PC-3 (cell line): ENCODE measurements around the gene ADCY9.

Experiments used
- EZH2 ChIP-seq: fragments of 300-600 bp; sonication (generic); IDR thresholded peaks from one replicate; pipeline ENCODE4 v1.6.1; 2017; ENCODE audit warnings: antibody characterized with exemption, mild to moderate bottlenecking, low read length; ENCODE audit not compliant: unreplicated experiment
- EZH2phosphoT487 ChIP-seq: fragments of 300-600 bp; sonication (generic); IDR thresholded peaks from 2 replicates; pipeline ENCODE4 v1.6.1; 2018; ENCODE audit warnings: mild to moderate bottlenecking, antibody characterized with exemption, low read length, borderline replicate concordance
- TF ChIP-seq, protein P1 (sequence below): fragments of 300-600 bp; sonication (generic); conservative IDR thresholded peaks from 2 replicates; pipeline ENCODE4 v1.5.1; 2017; ENCODE audit warnings: antibody characterized with exemption, low read depth, mild to moderate bottlenecking, low read length

DNA sequence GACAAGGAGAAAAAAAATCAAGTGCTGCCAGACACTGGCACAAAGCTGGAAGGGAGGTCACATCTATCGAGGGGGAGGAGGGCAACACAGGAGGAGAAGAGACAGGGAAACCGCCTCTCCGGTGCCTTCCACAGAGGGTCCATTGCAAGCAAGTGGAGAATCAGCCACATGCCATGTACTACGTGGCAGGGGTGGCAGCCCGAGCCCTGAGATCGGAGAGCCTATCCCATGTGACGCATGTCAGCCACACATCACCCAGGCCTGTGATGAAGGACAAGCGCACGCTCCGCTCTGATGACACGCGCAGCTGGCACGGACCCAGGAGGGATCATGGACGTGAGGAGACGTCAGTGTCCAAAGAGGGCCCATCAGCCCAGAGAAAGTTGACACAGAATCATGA is 30.1 kb downstream of the ADCY9 start:
- TF ChIP-seq, protein P1, sequence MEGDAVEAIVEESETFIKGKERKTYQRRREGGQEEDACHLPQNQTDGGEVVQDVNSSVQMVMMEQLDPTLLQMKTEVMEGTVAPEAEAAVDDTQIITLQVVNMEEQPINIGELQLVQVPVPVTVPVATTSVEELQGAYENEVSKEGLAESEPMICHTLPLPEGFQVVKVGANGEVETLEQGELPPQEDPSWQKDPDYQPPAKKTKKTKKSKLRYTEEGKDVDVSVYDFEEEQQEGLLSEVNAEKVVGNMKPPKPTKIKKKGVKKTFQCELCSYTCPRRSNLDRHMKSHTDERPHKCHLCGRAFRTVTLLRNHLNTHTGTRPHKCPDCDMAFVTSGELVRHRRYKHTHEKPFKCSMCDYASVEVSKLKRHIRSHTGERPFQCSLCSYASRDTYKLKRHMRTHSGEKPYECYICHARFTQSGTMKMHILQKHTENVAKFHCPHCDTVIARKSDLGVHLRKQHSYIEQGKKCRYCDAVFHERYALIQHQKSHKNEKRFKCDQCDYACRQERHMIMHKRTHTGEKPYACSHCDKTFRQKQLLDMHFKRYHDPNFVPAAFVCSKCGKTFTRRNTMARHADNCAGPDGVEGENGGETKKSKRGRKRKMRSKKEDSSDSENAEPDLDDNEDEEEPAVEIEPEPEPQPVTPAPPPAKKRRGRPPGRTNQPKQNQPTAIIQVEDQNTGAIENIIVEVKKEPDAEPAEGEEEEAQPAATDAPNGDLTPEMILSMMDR: no peak
- TF ChIP-seq EZH2: no peak
- no peak for TF ChIP-seq EZH2phosphoT487
